ENCODE measurements around the gene G6PC1.
"Not testable (repeated sequence)": the region's sequence is repeated elsewhere in the genome, so short reads cannot be mapped to it uniquely, and the experiment has no call there.

G6PC1 gene

DNA sequence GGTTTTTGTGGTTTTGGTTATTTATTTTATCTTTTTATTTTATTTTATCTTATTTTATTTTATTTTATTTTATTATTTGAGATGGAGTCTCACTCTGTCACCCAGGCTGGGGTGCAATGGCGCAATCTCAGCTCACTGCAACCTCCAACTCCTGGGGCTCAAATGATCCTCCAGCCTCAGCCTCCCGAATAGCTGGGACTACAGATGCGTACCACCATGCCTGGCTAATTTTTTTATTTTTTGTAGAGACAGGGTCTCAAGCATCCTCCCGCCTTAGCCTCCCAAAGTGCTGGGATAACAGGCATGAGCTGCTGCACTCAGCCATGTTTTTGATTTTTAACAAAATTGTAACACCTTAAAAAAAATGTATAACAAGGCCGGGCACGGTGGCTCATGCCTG is 14.7 kb downstream of the G6PC1 start:
- not testable (repeated sequence) for H3K4me3 ChIP-seq (ENCODE audit: low read depth, low read length); H3K27me3 ChIP-seq (ENCODE audit: control insufficient read depth, insufficient read depth, low read length); H3K9me3 ChIP-seq (ENCODE audit: control insufficient read depth, insufficient read depth, low read length); H3K36me3 ChIP-seq (ENCODE audit: control insufficient read depth, insufficient read depth, low read length); H3K4me1 ChIP-seq (ENCODE audit: control insufficient read depth, insufficient read depth, low read length); H3K9ac ChIP-seq (ENCODE audit: low read depth, low read length)

DNA sequence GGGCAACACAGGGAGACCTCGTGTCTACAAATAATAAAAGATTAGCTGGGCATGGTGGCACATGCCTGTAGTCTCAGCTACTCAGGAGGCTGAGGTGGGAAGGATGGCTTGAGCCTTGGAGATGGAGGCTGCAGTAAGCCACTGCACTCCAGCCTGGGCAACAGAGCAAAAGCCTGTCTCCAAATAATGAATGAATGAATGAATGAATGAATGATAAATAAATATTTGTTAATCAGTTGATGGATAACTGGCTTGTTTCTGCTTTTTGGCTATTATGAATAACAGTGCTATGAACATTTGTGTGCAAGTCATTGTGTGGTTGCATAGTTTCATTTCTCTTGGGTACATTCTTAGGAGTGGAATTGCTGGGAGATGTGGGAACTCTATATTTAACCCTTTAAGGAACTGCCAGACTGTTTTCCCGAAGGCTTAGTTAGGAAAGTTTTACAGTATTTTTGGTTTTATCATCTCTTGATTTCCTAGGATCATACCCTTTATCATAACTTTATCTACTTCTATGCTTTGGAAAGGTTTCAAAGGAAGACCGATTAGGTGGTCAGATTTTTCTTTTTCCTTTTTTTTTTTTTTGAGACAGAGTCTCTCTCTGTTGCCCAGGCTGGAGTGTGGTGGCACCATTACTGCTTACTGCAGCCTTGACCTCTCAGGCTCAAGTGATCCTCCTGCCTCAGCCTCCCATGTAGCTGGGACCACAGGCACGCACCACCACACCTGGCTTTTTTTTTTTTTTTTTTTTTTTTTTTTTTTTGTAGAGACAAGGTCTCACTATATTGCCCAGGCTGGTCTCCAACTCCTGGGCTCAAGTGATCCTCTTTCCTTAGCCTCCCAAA is 16.0 kb downstream of the G6PC1 start:
- H3K4me1 ChIP-seq (ENCODE audit: control insufficient read depth, insufficient read depth, low read length); H3K9me3 ChIP-seq (ENCODE audit: control insufficient read depth, insufficient read depth, low read length); H3K4me3 ChIP-seq (ENCODE audit: low read depth, low read length); H3K36me3 ChIP-seq (ENCODE audit: control insufficient read depth, insufficient read depth, low read length); H3K27me3 ChIP-seq (ENCODE audit: control insufficient read depth, insufficient read depth, low read length); H3K9ac ChIP-seq (ENCODE audit: low read depth, low read length): not testable (repeated sequence)

DNA sequence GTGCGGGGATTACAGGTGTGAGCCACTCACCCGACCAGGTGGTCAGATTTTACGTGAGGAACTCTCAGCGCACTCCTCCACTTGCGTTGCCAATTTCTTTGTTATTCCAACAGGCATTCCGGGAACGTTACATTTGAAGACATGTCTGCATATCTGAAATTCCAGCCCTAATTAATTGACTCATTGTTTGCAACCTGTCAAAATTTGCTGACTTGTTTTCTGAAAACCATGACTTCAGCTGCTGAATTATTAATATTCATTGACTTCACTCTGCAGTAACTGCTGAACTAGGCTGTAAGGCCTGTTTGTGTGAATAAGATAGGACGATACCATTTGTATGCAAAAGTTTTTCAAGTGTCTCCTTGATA is 16.6 kb downstream of the G6PC1 start:
- Histone ChIP-seq H3K9me3 (ENCODE audit: control insufficient read depth, insufficient read depth, low read length) (no peaks in the 10 kb centered on the region), H3K4me1 (ENCODE audit: control insufficient read depth, insufficient read depth, low read length) (peaks cover 5% of the 10 kb centered on the region), H3K27me3 (ENCODE audit: control insufficient read depth, insufficient read depth, low read length) (no peaks in the 10 kb centered on the region), H3K36me3 (ENCODE audit: control insufficient read depth, insufficient read depth, low read length) (no peaks in the 10 kb centered on the region), H3K9ac (ENCODE audit: low read depth, low read length) (no peak overlapping the region), H3K4me3 (ENCODE audit: low read depth, low read length) (no peak overlapping the region)

DNA sequence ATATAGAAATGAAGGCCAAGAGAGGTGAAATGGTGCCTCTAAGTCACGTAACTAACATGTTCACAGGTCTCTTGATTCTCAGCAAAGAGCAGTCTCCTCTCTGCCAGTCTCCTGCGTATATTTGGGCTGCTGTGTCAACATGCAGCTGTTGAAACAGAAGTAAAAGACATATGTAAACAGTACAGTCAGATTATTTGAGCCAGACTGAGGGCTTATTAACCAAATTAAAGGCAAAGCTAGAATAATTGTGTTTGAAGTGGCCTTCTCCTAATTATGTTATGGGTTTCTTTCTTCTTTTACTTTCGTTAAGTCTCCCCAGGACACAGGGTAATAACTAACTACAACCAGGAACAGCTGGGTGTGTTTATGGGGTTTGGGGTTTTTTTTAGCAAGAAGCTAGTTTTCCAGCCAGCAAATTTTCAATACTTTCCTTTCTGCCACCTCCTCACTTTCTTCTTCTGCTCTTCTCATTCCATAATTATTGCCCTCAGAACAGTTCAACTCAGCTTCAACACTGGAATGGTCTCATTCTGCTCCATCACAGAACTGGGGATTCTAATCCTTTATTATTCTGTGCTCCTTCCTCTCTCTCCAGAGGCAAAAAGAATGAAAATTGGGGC is 18.4 kb downstream of the G6PC1 start:
- Histone ChIP-seq H3K27me3 (ENCODE audit: control insufficient read depth, insufficient read depth, low read length) (no peaks in the 10 kb centered on the region), H3K4me1 (ENCODE audit: control insufficient read depth, insufficient read depth, low read length) (peaks cover 3% of the 10 kb centered on the region), H3K9me3 (ENCODE audit: control insufficient read depth, insufficient read depth, low read length) (no peaks in the 10 kb centered on the region), H3K9ac (ENCODE audit: low read depth, low read length) (no peak overlapping the region), H3K36me3 (ENCODE audit: control insufficient read depth, insufficient read depth, low read length) (no peaks in the 10 kb centered on the region), H3K4me3 (ENCODE audit: low read depth, low read length) (no peak overlapping the region)

DNA sequence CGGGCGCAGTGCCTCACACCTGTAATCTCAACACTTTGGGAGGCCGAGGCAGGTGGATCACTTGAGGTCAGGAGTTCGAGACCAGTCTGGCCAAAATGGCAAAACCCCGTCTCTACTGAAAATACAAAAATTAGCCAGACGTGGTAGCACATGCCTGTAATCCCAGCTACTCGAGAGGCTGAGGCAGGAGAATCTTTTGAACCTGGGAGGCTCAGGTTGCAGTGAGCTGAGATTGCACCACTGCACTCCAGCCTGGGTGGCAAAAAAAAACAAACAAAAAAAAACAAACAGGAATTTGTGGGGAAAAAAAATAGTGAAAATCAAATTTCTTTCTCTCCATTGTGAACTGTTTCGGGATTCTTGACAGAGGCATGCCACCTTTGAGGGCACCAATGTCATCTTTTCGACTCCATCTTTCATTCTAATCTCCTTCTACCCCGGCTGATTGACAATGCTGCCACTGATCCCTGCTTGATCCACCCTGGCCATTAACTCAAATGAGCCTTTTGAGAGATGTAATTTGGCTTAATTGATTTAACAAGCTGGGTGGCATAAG is 19.0 kb downstream of the G6PC1 start:
- H3K27me3 ChIP-seq (ENCODE audit: control insufficient read depth, insufficient read depth, low read length); H3K4me1 ChIP-seq (ENCODE audit: control insufficient read depth, insufficient read depth, low read length); H3K9ac ChIP-seq (ENCODE audit: low read depth, low read length); H3K4me3 ChIP-seq (ENCODE audit: low read depth, low read length); H3K9me3 ChIP-seq (ENCODE audit: control insufficient read depth, insufficient read depth, low read length); H3K36me3 ChIP-seq (ENCODE audit: control insufficient read depth, insufficient read depth, low read length): not testable (repeated sequence)

DNA sequence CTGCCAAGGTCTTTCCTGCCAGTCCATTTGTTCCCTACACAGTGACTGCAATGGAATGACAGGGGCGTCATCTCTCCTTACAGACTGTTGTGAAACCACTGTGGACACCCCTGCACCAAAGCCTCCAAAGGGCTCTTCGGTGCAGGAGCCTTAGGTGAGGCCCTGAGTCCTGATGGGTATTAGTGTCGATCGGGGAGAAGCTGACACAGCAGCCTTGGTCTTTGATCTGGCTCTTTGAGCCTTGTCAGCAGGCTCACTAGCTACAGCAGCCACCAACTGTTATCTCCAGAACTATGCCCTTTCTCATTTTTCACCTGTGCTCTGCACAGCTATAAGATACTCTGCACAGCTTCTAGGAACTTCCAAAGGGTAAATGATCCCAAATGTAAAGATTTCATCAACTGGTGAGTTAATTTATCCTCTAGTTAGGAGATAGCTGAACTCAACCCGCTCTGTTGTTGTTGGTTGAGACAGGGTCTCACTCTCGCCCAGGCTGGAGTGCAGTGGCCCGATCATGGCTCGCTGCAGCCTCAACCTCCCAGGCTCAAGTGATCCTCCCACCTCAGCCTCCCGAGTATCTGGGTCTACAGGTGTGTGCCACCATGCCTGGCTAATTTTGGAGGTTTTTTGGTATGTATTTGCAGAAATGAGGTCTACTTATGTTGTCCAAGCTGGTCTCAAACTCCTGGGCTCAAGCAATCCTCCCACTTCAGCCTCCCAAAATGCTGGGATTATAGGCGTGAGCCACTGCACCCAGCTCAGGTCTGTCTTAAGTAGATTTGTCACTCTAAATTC is 19.7 kb downstream of the G6PC1 start:
- Histone ChIP-seq H3K27me3 (ENCODE audit: control insufficient read depth, insufficient read depth, low read length) (no peaks in the 10 kb centered on the region), H3K9me3 (ENCODE audit: control insufficient read depth, insufficient read depth, low read length) (no peaks in the 10 kb centered on the region), H3K4me1 (ENCODE audit: control insufficient read depth, insufficient read depth, low read length) (peaks cover 3% of the 10 kb centered on the region), H3K9ac (ENCODE audit: low read depth, low read length) (no peak overlapping the region), H3K4me3 (ENCODE audit: low read depth, low read length) (no peak overlapping the region), H3K36me3 (ENCODE audit: control insufficient read depth, insufficient read depth, low read length) (no peaks in the 10 kb centered on the region)

DNA sequence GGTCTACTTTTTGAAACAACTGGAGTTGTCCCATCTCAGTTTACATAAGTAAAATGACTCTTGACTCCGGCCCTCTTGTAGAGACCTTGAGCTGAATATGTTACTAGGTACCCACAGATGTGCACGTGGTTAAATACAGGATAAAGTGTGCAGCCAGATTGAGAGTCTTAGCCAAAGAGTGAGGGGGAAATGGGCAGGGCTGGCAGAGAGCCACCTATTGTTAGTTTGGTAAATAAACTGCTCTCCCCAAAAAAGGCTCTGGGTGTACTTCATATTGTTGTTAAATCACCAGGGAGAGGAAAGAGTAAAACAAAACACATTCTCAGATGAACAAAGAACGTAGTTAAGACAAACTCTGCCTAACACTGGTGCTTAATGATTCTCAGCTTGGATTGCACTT is 20.3 kb downstream of the G6PC1 start:
- H3K9ac ChIP-seq (ENCODE audit: low read depth, low read length), result no peak overlapping the region
- no peak overlapping the region for H3K4me3 ChIP-seq (ENCODE audit: low read depth, low read length)
- no peaks in the 10 kb centered on the region for H3K36me3 ChIP-seq (ENCODE audit: control insufficient read depth, insufficient read depth, low read length)
- H3K4me1 ChIP-seq (ENCODE audit: control insufficient read depth, insufficient read depth, low read length), result peaks cover 3% of the 10 kb centered on the region
- no peaks in the 10 kb centered on the region for H3K9me3 ChIP-seq (ENCODE audit: control insufficient read depth, insufficient read depth, low read length)
- no peaks in the 10 kb centered on the region for H3K27me3 ChIP-seq (ENCODE audit: control insufficient read depth, insufficient read depth, low read length)

DNA sequence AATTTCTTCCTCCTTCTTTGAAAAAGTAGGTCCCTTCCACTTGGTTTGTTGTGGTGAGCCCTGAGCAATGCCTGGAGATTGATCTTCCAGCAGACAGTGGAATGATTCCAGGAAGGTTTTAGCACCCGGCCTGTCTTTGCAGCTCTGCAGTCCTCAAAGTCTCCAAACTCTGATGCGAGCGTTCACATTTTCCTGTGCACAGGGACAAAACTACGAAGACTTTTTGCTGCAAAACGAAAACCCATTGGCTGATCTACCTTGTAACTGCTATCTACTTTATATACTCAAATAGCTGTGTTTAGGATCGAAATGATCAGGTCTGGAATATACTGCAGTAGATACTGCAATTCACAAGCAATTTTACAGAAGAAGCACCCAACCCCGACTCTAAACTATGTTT is 21.7 kb downstream of the G6PC1 start:
- Histone ChIP-seq H3K9ac (ENCODE audit: low read depth, low read length) (no peak overlapping the region), H3K9me3 (ENCODE audit: control insufficient read depth, insufficient read depth, low read length) (no peaks in the 10 kb centered on the region), H3K4me1 (ENCODE audit: control insufficient read depth, insufficient read depth, low read length) (peaks cover 2% of the 10 kb centered on the region), H3K36me3 (ENCODE audit: control insufficient read depth, insufficient read depth, low read length) (no peaks in the 10 kb centered on the region), H3K27me3 (ENCODE audit: control insufficient read depth, insufficient read depth, low read length) (no peaks in the 10 kb centered on the region), H3K4me3 (ENCODE audit: low read depth, low read length) (no peak overlapping the region)

DNA sequence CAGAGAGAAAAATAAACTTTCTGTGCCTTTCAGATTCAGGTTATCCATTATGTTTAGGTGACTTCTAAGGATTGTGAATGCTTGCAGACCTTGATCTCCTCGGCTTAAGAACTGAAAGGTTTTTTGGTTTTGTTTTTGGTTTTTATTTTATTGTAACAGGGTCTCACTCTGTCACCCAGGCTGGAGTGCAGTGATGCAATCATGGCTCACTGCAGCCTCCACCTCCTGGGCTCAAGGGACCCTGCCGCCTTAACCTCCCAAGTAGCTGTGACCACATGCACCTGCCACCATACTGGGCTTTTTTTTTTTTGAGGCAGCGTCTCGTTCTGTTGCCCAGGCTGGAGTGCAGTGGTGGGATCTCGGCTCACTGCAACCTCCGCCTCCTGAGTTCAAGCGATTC is 22.9 kb downstream of the G6PC1 start:
- H3K4me1 ChIP-seq (ENCODE audit: control insufficient read depth, insufficient read depth, low read length); H3K27me3 ChIP-seq (ENCODE audit: control insufficient read depth, insufficient read depth, low read length); H3K9me3 ChIP-seq (ENCODE audit: control insufficient read depth, insufficient read depth, low read length); H3K4me3 ChIP-seq (ENCODE audit: low read depth, low read length); H3K36me3 ChIP-seq (ENCODE audit: control insufficient read depth, insufficient read depth, low read length); H3K9ac ChIP-seq (ENCODE audit: low read depth, low read length): not testable (repeated sequence)

DNA sequence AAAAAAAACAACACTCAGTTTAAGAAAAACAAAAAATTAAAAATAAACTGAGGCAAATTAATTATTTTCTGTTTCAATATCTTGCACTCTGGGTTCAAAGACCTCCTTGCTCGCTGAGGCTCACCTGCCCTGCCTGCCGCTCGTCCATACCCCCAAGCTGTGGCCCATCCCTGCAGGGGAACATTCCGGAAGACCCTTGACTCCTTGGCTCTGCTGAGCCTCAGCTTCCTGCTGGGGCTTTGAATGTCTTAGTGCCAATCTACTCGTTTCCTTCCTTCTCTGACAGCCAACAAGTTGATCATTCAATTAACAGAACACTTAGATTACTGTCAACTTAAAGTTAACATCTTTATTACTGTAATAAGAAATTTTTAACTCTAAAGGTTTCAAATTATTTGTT is 24.3 kb downstream of the G6PC1 start:
- Histone ChIP-seq H3K4me1 (ENCODE audit: control insufficient read depth, insufficient read depth, low read length) (peaks cover 2% of the 10 kb centered on the region), H3K9ac (ENCODE audit: low read depth, low read length) (no peak overlapping the region), H3K4me3 (ENCODE audit: low read depth, low read length) (no peak overlapping the region), H3K36me3 (ENCODE audit: control insufficient read depth, insufficient read depth, low read length) (no peaks in the 10 kb centered on the region), H3K9me3 (ENCODE audit: control insufficient read depth, insufficient read depth, low read length) (no peaks in the 10 kb centered on the region), H3K27me3 (ENCODE audit: control insufficient read depth, insufficient read depth, low read length) (no peaks in the 10 kb centered on the region)

DNA sequence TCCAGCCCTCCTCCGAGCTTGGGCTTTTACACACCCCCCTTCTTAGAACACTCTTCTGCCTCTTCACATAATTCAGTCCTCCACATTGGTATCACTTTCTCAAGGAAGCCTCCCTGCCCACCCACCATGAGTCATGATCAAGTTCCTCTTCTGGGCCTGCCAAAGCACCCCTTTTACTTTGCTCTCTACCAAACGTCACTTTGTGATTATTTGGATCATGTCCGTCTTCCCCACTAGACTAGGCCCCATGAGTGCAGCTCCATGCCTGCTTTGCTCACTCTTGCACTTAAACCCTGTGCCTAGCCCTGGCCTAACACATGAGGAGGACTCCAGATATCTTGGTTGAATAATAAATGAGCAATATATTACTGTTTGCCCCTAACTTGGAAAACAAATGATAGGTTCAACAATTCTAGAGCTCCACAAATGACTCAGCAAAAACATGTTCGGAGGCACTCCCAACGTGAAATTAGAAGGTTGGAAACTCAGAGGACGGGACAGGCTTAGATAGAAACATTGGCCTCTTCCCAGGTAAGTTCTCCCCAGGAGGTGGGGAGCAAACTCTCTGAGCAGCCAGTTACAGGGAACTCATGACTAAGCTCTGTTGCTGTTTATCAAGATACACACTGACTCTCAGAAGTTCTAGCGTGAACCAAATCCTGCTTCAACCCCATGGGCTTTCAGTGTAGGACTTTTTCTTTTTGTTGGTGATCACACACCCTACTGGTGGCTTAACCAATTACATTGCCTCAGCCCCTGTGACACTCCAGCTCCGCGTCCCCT is 28.3 kb downstream of the G6PC1 start:
- H3K4me3 ChIP-seq (ENCODE audit: low read depth, low read length), result no peak overlapping the region
- peak overlapping the region; percentile 12 for H3K9ac ChIP-seq (ENCODE audit: low read depth, low read length)
- no peaks in the 10 kb centered on the region for H3K27me3 ChIP-seq (ENCODE audit: control insufficient read depth, insufficient read depth, low read length)
- H3K9me3 ChIP-seq (ENCODE audit: control insufficient read depth, insufficient read depth, low read length), result no peaks in the 10 kb centered on the region
- peaks cover 2% of the 10 kb centered on the region for H3K4me1 ChIP-seq (ENCODE audit: control insufficient read depth, insufficient read depth, low read length)
- no peaks in the 10 kb centered on the region for H3K36me3 ChIP-seq (ENCODE audit: control insufficient read depth, insufficient read depth, low read length)
